D341Med (cell line): Measurements from ENCODE around the gene EIF4A3.

Source experiments
- DNase-seq: peaks from one replicate; pipeline ENCODE4 v3.0.0; 2012; ENCODE audit warnings: low spot score

Gene EIF4A3

GRCh38 chr17:80137131-80137530, 9.8 kb downstream of the EIF4A3 start:
- DNase-seq, result no peak

GRCh38 chr17:80133626-80133970, 13.3 kb downstream of the EIF4A3 start:
- no peak for DNase-seq

- DNase-seq, result no peak
Measured at GRCh38 chr17:80132906-80133625, 13.9 kb downstream of the EIF4A3 start.

- DNase-seq, result no peak
Measured at GRCh38 chr17:80130992-80131391, 15.9 kb downstream of the EIF4A3 start.

GRCh38 chr17:80129006-80129565, 17.8 kb downstream of the EIF4A3 start:
- DNase-seq, result no peak

- no peak for DNase-seq
Measured at GRCh38 chr17:80126449-80126715, 20.5 kb downstream of the EIF4A3 start.

- no peak for DNase-seq
Measured at GRCh38 chr17:80125656-80126448, 21.1 kb downstream of the EIF4A3 start.

GRCh38 chr17:80124351-80124981, 22.5 kb downstream of the EIF4A3 start:
- DNase-seq, result peak; percentile 80

GRCh38 chr17:80123791-80124190, 23.1 kb downstream of the EIF4A3 start:
- DNase-seq, result no peak

GRCh38 chr17:80122926-80123505, 23.9 kb downstream of the EIF4A3 start:
- DNase-seq, result no peak

GRCh38 chr17:80122026-80122575, 24.8 kb downstream of the EIF4A3 start:
- DNase-seq, result no peak

- peak; percentile 43 for DNase-seq
Measured at GRCh38 chr17:80119839-80120238, 27.1 kb downstream of the EIF4A3 start.

- peak; percentile 63 for DNase-seq
Measured at GRCh38 chr17:80119271-80119791, 27.6 kb downstream of the EIF4A3 start.

- peak; percentile 41 for DNase-seq
Measured at GRCh38 chr17:80118601-80119270, 28.2 kb downstream of the EIF4A3 start.

GRCh38 chr17:80117491-80118401, 29.2 kb downstream of the EIF4A3 start:
- peak; percentile 42 for DNase-seq

GRCh38 chr17:80116921-80117380, 30.0 kb downstream of the EIF4A3 start:
- peak; percentile 38 for DNase-seq

- DNase-seq, result peak; percentile 32
Measured at GRCh38 chr17:80116276-80116920, 30.5 kb downstream of the EIF4A3 start.

GRCh38 chr17:80115159-80115558, 31.8 kb downstream of the EIF4A3 start:
- DNase-seq, result no peak

- DNase-seq, result no peak
Measured at GRCh38 chr17:80114758-80115157, 32.2 kb downstream of the EIF4A3 start.

- DNase-seq, result peak; percentile 50
Measured at GRCh38 chr17:80113033-80113484, 33.9 kb downstream of the EIF4A3 start.
